Prostate gland (tissue), 2 donors: ENCODE measurements around the gene HSD17B8. TPM values are rescaled to one million over a fixed set of nuclear protein-coding genes. Genes with fewer than 3 reads are reported as not detected.

Experiments
- DNase-seq: peaks from one replicate; pipeline ENCODE4 v3.0.0-alpha.2; 2019; ENCODE audit warnings: low spot score
- H3K27ac ChIP-seq, 2 donors: fragments of 200-600 bp; sonication (generic); 2 replicates each; pipeline ENCODE4 v1.5.1; 2017 to 2019
- H3K27me3 ChIP-seq: fragments of 200-600 bp; sonication (generic); replicated peaks from 2 replicates; pipeline ENCODE4 v1.5.1; 2019; ENCODE audit not compliant: insufficient read depth
- H3K36me3 ChIP-seq, 2 donors: fragments of 200-600 bp; sonication (generic); 1 replicate in 1 of 2; 2 replicates in 1 of 2; pipeline versions ENCODE4 v1.5.1 to v1.8.1; 2017 to 2019
- H3K4me1 ChIP-seq: fragments of 200-600 bp; sonication (generic); replicated peaks from 2 replicates; pipeline ENCODE4 v1.5.1; 2019
- H3K4me3 ChIP-seq, 2 donors: fragments of 200-600 bp; sonication (generic); 2 replicates each; pipeline ENCODE4 v1.5.1; 2017 to 2019
- H3K9me3 ChIP-seq: fragments of 200-600 bp; sonication (generic); 2 replicates; pipeline ENCODE4 v1.5.1; 2017
- CTCF ChIP-seq, 4 experiments: fragments of 200-600 bp in 2 of 4; fragments of 450-650 bp in 2 of 4; sonication (generic) in 2 of 4; IDR thresholded peaks; 1 replicate in 3 of 4; 2 replicates in 1 of 4; pipeline ENCODE4 v1.5.1; 2016 to 2019; ENCODE audit warnings: antibody characterized with exemption in 4 of 4, mild to moderate bottlenecking in 2 of 4, moderate library complexity in 2 of 4
- POLR2A ChIP-seq: fragments of 450-650 bp; IDR thresholded peaks from one replicate; pipeline ENCODE4 v1.6.1; 2016; ENCODE audit warnings: antibody characterized with exemption, mild to moderate bottlenecking
- POLR2AphosphoS5 ChIP-seq: sonication (generic); formaldehyde crosslinking; IDR thresholded peaks from one replicate; pipeline ENCODE4 v1.6.1; 2017; ENCODE audit warnings: antibody characterized with exemption
- WGBS: methylation state at CpG from one replicate; pipeline ENCODE4 v1.1.5; 2018; 5-methylcytosine and 5-hydroxymethylcytosine counted together
- intact Hi-C: fragments of 100-400 bp; cut with DNase I; formaldehyde crosslinking; loops from one replicate; pipeline ENCODE4 v1.14.2; 2022
- total RNA-seq, 2 donors: library from RNA; depleted of rRNA; stranded (reverse); fragments of >200 nt; gene quantifications; one replicate each; pipeline ENCODE4 v1.1.0, GENCODE V29; 2016

The HSD17B8 gene
- total RNA-seq, 2 donors from 2014 or later: 21.9 to 43.7 TPM

- peak; percentile 98 for TF ChIP-seq POLR2AphosphoS5
- peak; percentile 99 for TF ChIP-seq POLR2A
- TF ChIP-seq CTCF (IDR thresholded peaks at IDR 0.05): peak in 1 of 4 experiments; percentile 24
- no peaks in the 10 kb centered on the region for H3K9me3 ChIP-seq
- intact Hi-C loops: no loop called here
- peak within 1 kb of the TSS; percentile 94 to 98 for H3K27ac ChIP-seq
- 1% methylated on average over 36 of the region's 86 CpGs for WGBS
- DNase-seq: peak; percentile 83
- H3K4me1 ChIP-seq: no peaks in the 10 kb centered on the region
- H3K4me3 ChIP-seq: peak within 1 kb of the TSS; percentile 96 to 97
- no peaks in the 10 kb centered on the region for H3K27me3 ChIP-seq
- H3K36me3 ChIP-seq: no peaks in the 10 kb centered on the region
Measured at GRCh38 chr6:33208091-33208967, 3.9 kb downstream of the HSD17B8 start, which contains the start of gene RING1. Gene RING1 (plus strand): TSS chr6:33208500. CDS start chr6:33208823, 323 bp downstream.

GRCh38 chr6:33209856-33210255 lies 5.4 kb downstream of the HSD17B8 start:
- intact Hi-C loops: no loop called here
- no peaks in the 10 kb centered on the region for H3K4me1 ChIP-seq

GRCh38 chr6:33211136-33211535 lies 6.7 kb downstream of the HSD17B8 start:
- 72% methylated on average over 17 of the region's 17 CpGs for WGBS
- intact Hi-C loops: no loop called here
- no peaks in the 10 kb centered on the region for H3K9me3 ChIP-seq
- no peaks in the 10 kb centered on the region for H3K4me1 ChIP-seq
- H3K4me3 ChIP-seq: no peak overlapping the region
- no peak for TF ChIP-seq CTCF (IDR thresholded peaks at IDR 0.05)
- no peak for TF ChIP-seq POLR2AphosphoS5
- TF ChIP-seq POLR2A: no peak
- no peak overlapping the region for H3K27ac ChIP-seq
- H3K36me3 ChIP-seq: no peaks in the 10 kb centered on the region
- no peaks in the 10 kb centered on the region for H3K27me3 ChIP-seq
- DNase-seq: no peak

More at GRCh38 chr6:33209856-33210255, 5.4 kb downstream of the HSD17B8 start:
- TF ChIP-seq POLR2A (no peak), CTCF (IDR thresholded peaks at IDR 0.05) (no peak), POLR2AphosphoS5 (no peak)
- Histone ChIP-seq H3K4me3 (no peak overlapping the region), H3K27me3 (no peaks in the 10 kb centered on the region), H3K27ac (no peak overlapping the region), H3K36me3 (no peaks in the 10 kb centered on the region), H3K9me3 (no peaks in the 10 kb centered on the region)
- WGBS: 91% methylated on average over 10 of the region's 10 CpGs
- DNase-seq: no peak

GRCh38 chr6:33211666-33212422 lies 7.4 kb downstream of the HSD17B8 start:
- no peaks in the 10 kb centered on the region for H3K36me3 ChIP-seq
- TF ChIP-seq POLR2AphosphoS5 (no peak), CTCF (IDR thresholded peaks at IDR 0.05) (no peak), POLR2A (no peak)
- H3K4me1 ChIP-seq: no peaks in the 10 kb centered on the region
- H3K27ac ChIP-seq: no peak overlapping the region
- 76% methylated on average over 18 of the region's 18 CpGs for WGBS
- intact Hi-C loops: no loop called here
- H3K27me3 ChIP-seq: no peaks in the 10 kb centered on the region
- no peaks in the 10 kb centered on the region for H3K9me3 ChIP-seq
- H3K4me3 ChIP-seq: no peak overlapping the region
- DNase-seq: no peak
